Liver (tissue), 3 donors: ENCODE results near the gene TBCD.

Experiments
- CTCF ChIP-seq: fragments of 150-350 bp; IDR thresholded peaks from 2 replicates; pipeline ENCODE4 v1.5.1; 2017; ENCODE audit warnings: improper control_type of control experiment, low read depth, low read length; ENCODE audit not compliant: missing input control
- FOXA1 ChIP-seq: IDR thresholded peaks from 2 replicates; pipeline ENCODE4 v1.6.1; 2016; ENCODE audit warnings: antibody characterized with exemption
- RAD21 ChIP-seq, 2 donors: IDR thresholded peaks; 2 replicates each; pipeline ENCODE4 v1.6.1; 2016; ENCODE audit warnings: antibody characterized with exemption in 2 of 2, mild to moderate bottlenecking in 2 of 2
- TAF1 ChIP-seq: conservative IDR thresholded peaks from 2 replicates; pipeline ENCODE4 v1.6.1; 2016; ENCODE audit warnings: antibody characterized with exemption, mild to moderate bottlenecking
- YY1 ChIP-seq: IDR thresholded peaks from 2 replicates; pipeline ENCODE4 v1.6.1; 2016; ENCODE audit warnings: antibody characterized with exemption, mild to moderate bottlenecking
- ZBTB33 ChIP-seq: IDR thresholded peaks from 2 replicates; pipeline ENCODE4 v1.6.1; 2016; ENCODE audit warnings: antibody characterized with exemption
- donor health status: healthy.
- donor health status: healthy.

- no peak for TF ChIP-seq YY1
- no peak for TF ChIP-seq TAF1
- no peak for TF ChIP-seq CTCF
- TF ChIP-seq ZBTB33 = no peak
- TF ChIP-seq RAD21 (IDR thresholded peaks at IDR 0.05) = no peak
- no peak for TF ChIP-seq FOXA1
Observed at GRCh38 chr17:82752371-82753200, 721 bp downstream of the TBCD start.
